ENCODE results near the gene SLC30A2.

The SLC30A2 gene

GRCh38 chr1:26021647-26022403 is 24.1 kb downstream of the SLC30A2 start, which contains the start of gene EXTL1:
Gene EXTL1 (plus strand): TSS chr1:26021775. CDS start chr1:26022647, 872 bp downstream.
- no peak for DNase-seq (ENCODE audit: low read depth)

DNA sequence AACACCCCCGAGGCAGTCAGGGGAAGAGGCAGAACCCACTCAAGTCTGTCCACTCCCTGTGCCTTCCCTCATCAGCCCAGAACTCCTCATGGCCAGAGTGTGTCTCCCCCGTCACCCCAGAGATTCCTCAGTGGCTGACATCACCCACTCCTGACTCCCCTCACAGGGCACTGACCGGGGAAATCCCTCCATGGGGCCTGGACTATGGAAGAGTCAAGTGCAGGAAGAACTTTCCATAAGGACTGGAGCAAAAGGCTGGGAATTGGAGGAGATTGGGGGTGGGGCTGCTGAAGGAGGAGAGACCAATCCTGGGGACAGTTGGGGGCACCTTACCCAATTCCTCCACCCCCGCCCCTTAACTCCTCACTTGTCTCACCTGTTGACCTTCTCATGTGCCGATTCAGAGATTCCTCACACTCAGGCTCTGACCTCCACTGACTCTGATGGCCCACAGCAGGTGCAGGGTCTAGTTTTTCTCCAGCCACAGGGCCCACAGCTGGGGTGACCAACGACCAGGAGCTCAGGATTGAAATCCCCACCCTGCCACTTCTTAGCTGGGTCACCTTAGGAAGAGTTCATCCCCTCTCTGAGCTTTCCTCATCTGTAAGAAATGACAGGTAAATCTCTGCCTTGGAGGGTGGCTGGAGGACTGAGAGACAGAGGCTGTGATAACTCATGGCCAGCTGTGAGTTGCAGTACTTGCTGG is 24.8 kb downstream of the SLC30A2 start:
- DNase-seq (ENCODE audit: low read depth), result no peak

DNA sequence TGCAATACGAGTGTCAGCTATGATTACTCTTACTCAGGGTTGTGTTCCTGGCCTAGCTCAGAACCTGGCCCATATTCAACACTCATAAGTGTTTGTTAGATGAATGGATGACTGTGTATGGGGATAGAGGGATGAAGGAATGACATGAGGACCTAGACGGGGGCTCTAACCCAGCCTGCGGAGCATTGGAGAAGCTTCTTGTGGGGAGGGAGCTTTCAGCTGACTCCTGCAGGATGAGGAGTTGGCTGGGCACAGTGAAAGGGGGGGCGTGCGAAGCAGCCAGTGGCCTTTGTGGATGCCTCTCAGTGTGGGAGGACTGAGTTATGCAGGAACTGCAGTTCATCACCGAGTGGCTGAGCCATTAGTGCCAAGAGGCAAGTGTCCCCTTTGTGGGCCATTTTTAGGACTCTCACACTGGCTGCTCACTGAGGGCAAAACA is 25.6 kb downstream of the SLC30A2 start:
- no peak for DNase-seq (ENCODE audit: low read depth)

DNA sequence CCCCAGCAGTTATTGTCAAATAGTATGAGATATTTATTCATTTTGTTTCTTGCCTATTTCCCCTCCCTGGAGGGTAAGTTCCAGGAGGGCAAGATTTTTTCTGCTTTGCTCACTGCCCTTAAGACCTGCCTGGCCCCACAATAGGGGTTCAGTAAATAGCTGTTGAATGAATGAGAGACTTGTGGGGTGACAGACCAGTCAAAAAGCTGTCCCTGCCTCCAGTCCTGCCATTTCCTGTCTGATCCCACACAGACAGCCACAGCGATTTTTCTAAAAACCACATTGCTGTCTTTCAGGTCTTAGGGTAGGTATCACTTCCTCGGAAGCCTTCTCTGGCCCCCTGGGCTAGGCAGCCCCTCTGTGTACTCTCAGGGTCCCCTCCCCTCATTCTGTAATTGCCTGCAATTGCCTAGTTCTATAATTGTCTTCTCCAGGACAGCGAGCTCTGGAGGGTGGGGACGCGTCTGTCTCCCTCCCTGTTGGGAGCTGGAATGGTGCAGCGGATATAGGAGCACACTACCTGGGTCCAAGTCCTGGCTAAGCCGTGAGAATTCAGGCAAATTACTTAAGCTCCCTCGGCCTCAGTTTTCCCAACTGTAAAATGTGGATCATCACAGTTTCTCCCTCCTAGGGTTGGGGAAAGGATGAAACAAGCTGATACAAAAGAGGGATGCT is 26.1 kb downstream of the SLC30A2 start:
- no peak for DNase-seq (ENCODE audit: low read depth)

- DNase-seq (ENCODE audit: low read depth), result no peak
These were observed 28.3 kb downstream of the SLC30A2 start for GRCh38 chr1:26017606-26018005.

- DNase-seq (ENCODE audit: low read depth), result no peak
These were observed 28.9 kb downstream of the SLC30A2 start for GRCh38 chr1:26016953-26017545.

- DNase-seq (ENCODE audit: low read depth), result no peak
These were observed 29.5 kb downstream of the SLC30A2 start for GRCh38 chr1:26016258-26016952.

- DNase-seq (ENCODE audit: low read depth), result no peak
These were observed 30.6 kb downstream of the SLC30A2 start for GRCh38 chr1:26015358-26015757.

DNA sequence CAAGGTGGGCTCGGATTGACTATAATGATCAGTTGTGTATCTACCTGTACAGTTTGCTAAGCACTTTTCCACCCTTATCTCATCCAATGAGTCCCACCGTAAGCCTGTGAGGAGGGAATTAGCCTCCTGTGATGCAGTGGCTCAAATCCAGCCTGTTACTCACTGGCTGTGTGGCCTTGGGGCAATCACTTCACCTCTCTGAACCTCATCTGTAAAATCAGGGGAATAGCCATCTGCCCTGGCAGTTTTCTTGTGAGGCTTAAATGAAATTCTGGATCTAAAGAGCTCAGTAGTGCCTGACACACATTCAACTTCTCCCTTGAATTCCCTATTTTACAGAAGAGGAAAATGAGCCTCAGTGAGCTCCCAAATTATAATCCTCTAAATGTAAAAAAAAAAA is 31.7 kb downstream of the SLC30A2 start:
- DNase-seq (ENCODE audit: low read depth), result no peak

DNA sequence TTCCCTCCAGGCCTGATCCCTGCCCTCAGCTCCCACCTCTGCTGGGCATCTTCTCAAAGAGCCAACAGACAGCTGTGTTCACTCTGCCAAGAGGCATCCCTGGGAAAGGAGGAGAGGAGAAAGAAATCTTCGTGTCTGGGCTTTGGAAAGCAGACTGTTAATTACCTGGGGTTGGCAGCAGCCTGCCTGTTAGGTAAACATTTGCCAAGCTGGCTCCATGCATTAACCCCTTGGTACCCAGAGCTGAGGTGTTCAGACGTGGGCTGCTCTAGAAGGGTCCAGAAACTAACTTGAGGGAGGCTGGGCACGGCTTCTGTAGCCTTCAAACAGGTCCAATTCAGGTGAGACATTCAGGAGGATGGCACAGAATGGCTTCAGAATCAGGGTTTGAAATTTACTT is 33.1 kb downstream of the SLC30A2 start:
- DNase-seq (ENCODE audit: low read depth), result no peak

GRCh38 chr1:26010825-26011224 is 35.1 kb downstream of the SLC30A2 start:
- no peak for DNase-seq (ENCODE audit: low read depth)

DNA sequence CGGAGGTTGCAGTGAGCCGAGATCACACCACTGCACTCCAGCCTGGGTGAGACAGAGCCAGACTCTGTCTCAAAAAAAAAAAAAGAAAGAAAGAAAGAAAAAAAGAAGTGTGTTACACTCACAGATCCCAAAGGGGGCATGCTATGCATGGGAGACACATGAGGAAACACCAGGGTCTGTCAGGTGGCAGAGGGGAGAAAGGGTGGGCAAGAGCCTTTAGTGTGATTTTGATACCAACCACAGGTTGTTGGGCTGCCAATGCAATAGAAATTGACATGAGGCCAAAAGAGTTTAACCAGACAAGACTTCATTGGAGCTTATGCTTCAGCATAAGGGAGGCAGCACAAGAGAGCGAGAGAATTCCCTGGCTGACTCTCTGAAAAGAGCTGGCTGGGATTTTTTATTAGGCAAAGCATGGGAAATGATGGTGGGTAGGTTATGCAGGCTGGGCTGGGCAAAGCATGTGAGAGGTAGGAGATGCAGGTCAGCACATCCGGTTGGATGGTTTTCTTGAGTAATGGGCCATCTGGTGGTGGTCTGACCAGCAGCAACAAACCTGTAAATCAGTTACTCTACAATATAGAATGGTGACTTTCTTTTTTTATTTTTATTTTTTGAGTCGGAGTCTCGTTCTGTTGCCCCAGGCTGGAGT is 36.0 kb downstream of the SLC30A2 start:
- DNase-seq (ENCODE audit: low read depth), result no peak

DNA sequence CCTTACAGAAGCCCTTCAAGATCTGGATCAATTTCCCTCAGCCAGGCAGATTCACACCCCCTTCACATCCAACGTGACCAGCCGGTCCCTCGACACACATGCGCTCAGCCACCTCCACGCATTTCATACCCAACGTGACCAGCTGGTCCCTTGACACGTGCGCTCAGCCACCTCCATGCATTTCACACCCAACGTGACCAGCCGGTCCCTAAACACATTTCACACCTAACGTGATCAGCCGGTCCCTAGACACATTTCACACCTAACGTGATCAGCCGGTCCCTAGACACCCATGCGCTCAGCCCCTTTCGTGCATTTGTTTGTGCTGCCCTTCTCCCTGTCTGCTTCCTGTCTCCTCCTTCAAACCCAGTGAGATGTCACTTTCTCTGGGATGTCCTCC is 39.2 kb downstream of the SLC30A2 start:
- no peak for DNase-seq (ENCODE audit: low read depth)

DNA sequence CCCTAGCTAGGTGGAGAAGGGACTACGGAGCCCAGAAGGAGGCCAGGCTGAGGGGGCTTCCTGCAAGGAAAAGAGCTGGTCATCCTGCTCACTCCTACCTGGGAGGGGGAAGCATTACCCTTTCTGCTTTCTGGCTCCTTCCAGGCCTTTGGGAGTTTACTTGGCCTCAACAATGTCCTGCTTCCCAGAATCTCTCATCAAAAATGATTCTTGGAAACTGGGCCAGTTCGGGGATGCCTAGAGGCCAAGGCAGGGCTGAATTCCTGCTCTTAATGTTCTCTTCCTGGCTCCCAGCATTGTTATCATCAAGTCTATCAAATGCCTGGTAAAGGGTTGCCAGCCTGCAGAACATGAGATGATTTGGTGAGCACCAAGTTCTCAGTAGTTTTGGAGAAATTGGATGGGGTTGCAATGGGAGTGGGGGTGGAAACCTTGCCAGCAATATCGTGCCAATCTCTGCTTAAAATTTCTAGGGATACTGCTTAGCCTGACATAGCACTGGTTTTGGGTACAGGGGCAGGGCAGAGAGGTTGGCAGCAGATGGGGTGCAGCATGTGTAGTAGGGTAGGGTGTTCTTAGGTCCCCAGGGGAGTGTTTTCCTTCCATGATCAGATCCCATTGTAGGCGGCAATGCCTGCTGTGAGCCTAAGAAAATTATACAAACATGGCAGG is 40.3 kb downstream of the SLC30A2 start:
- DNase-seq (ENCODE audit: low read depth), result no peak

- no peak for DNase-seq (ENCODE audit: low read depth)
These were observed 42.2 kb downstream of the SLC30A2 start for GRCh38 chr1:26003756-26004155.

GRCh38 chr1:26003262-26003661 is 42.7 kb downstream of the SLC30A2 start:
- DNase-seq (ENCODE audit: low read depth), result no peak

DNA sequence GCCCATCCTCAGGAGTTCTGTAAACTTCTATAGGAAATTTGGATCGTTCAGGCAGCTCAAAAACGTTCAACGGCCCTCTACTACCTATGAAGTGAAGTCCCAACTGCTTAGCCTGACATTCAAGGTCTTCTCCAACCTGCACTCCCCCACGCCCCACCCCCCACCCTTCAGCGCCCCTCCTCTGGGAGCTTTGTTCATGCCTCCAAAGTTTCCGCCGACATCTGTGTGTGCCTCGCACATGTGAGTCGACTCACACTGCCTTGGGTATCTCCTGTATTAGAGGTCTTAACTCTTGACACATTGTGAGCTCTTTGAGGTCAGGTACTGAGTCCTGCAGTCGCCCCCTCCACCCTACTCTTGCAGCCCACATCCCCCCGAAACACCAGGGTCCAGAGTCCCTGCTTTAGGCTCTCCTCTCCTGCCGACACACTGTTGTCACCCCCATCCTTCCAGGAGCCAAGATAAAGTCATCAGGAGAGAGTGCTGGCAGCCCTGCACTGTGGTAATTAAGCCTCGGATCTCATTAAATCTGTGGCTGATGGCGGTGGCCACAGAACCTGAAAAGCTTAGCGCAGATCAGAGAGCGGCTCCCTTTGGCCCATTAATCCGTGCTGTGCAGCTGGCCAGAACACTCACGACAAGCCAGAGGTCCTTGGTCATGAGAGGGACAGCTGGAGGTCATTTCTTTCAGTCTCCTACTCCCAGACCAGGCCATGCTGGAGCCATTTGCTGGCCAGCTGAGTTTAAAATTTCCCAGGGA is 46.7 kb downstream of the SLC30A2 start:
- DNase-seq (ENCODE audit: low read depth), result no peak

DNA sequence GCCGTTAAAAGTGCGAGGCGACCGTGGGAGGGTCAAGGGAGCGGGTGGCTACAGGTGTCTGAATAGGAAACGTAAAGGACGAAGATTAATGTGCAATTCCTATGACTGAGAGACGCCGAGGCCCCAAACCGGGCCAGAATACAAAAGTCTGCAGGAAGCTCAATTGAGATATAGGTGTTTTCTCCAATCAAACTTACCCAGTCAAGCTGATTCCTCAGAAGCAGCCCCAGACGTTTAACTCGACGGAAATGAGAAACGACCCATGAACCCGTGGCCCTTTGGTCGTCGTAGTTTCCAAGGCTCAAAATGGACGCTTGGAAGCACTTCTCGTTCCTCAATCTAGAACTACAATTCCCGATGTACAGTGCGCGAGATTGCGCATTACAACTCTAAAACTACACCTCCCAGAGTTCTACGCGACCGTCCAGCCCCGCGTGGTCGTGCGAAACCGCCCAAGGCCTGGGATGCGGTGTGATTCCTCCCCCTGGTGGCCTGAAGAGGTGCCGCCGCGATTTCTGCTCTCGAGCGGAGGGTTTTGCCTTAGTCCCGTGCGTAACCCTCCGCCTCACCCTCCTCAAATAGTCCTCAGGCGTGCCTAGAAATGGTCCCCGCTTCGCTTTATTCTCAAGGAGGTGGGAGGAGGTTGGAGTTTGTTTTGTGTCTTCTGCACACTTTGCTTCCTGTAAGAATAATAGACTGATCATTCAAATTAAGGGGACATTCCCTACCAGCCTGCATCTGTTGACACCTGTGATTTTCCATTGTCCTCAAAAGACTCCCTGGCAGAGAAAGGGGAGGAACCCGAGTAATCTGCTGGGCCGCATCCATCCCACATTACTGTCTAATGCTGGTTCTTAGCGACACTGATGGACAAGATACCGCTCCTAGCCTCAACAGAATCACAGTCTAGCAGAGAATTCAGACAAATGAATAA is 47.8 kb downstream of the SLC30A2 start, which contains the start of gene PAFAH2:
PAFAH2 (minus strand) TSS at position 236 of the 934 bp plus-strand sequence. CDS start 7,247 bp downstream, outside the sequence.
- peak; percentile 97 for DNase-seq (ENCODE audit: low read depth)

Measured in stimulated activated CD8-positive, alpha-beta memory T cell treated with anti-CD3 and anti-CD28 coated beads, Interleukin-12 subunit alpha, Interleukin-12 subunit beta, amount 100 ng/mL, for 1 hour (primary cell).